OCI-LY1 (cell line): ENCODE results near the gene PDE4D.

ENCODE experiments used
- H2AFZ ChIP-seq: fragments of 200-600 bp; sonication (generic), shearing (Covaris generic); 2 replicates; pipeline ENCODE4 v1.6.0; 2014; ENCODE audit warnings: antibody characterized with exemption, mild to moderate bottlenecking, low read length
- H3F3A ChIP-seq: fragments of 200-600 bp; sonication (generic), shearing (Covaris generic); 2 replicates; pipeline ENCODE4 v1.6.0; 2014; ENCODE audit warnings: mild to moderate bottlenecking, antibody characterized with exemption, low read length, moderate library complexity; ENCODE audit not compliant: insufficient read depth
- H3K27ac ChIP-seq: fragments of 200-600 bp; sonication (generic); 2 replicates; pipeline ENCODE4 v1.5.1; 2014; ENCODE audit warnings: low read length, mixed run types, mild to moderate bottlenecking, low read depth; ENCODE audit not compliant: poor library complexity, severe bottlenecking
- H3K27me3 ChIP-seq: fragments of 200-600 bp; sonication (generic); 2 replicates; pipeline ENCODE4 v1.6.0; 2014; ENCODE audit warnings: antibody characterized with exemption, mild to moderate bottlenecking, low read length, moderate library complexity; ENCODE audit not compliant: insufficient read depth
- H3K36me3 ChIP-seq: fragments of 200-600 bp; sonication (generic); 2 replicates; pipeline ENCODE4 v1.6.1; 2014; ENCODE audit warnings: mild to moderate bottlenecking, antibody characterized with exemption, low read length, moderate library complexity, mixed read lengths; ENCODE audit not compliant: insufficient read depth
- H3K4me1 ChIP-seq: fragments of 200-600 bp; sonication (generic); 2 replicates; pipeline ENCODE4 v1.5.1; 2014; ENCODE audit warnings: mild to moderate bottlenecking, low read length, moderate library complexity; ENCODE audit not compliant: insufficient read depth, severe bottlenecking
- H3K4me2 ChIP-seq: fragments of 200-600 bp; sonication (generic), shearing (Covaris generic); 2 replicates; pipeline ENCODE4 v1.6.1; 2014; ENCODE audit warnings: low read length
- H3K4me3 ChIP-seq: fragments of 200-600 bp; sonication (generic); 2 replicates; pipeline ENCODE4 v1.5.1; 2014; ENCODE audit warnings: low read length, low read depth, mild to moderate bottlenecking, mixed read lengths; ENCODE audit not compliant: poor library complexity, severe bottlenecking
- H3K79me2 ChIP-seq: fragments of 200-600 bp; shearing (Covaris generic); 2 replicates; pipeline ENCODE4 v1.6.1; 2016; ENCODE audit warnings: mixed run types, low read length, mixed read lengths; ENCODE audit not compliant: insufficient read depth
- H3K9ac ChIP-seq: fragments of 200-600 bp; sonication (generic), shearing (Covaris generic); 2 replicates; pipeline ENCODE4 v1.6.1; 2014; ENCODE audit warnings: mild to moderate bottlenecking, low read length, mixed read lengths
- H3K9me2 ChIP-seq: fragments of 200-600 bp; sonication (generic), shearing (Covaris generic); 2 replicates; pipeline ENCODE4 v1.6.1; 2014; ENCODE audit warnings: low read depth, mild to moderate bottlenecking, low read length, mixed read lengths
- H3K9me3 ChIP-seq: fragments of 200-600 bp; shearing (Covaris generic); 2 replicates; pipeline ENCODE4 v1.6.1; 2014; ENCODE audit warnings: low read length, mixed read lengths
- H4K20me1 ChIP-seq: fragments of 200-600 bp; sonication (generic), shearing (Covaris generic); 2 replicates; pipeline ENCODE4 v1.6.0; 2016; ENCODE audit warnings: mild to moderate bottlenecking, low read length; ENCODE audit not compliant: insufficient read depth
- CTCF ChIP-seq: fragments of 200-600 bp; sonication (generic), shearing (Covaris generic); IDR thresholded peaks from 2 replicates; pipeline ENCODE4 v1.5.1; 2017; ENCODE audit warnings: mild to moderate bottlenecking, antibody characterized with exemption, low read length, moderate library complexity, mixed read lengths
- EZH2 ChIP-seq: fragments of 200-600 bp; sonication (generic), shearing (Covaris generic); IDR thresholded peaks from 2 replicates; pipeline ENCODE4 v1.8.0; 2017; ENCODE audit warnings: borderline replicate concordance, mixed run types, mild to moderate bottlenecking, antibody characterized with exemption, low read length, moderate library complexity, mixed read lengths

The PDE4D gene

GRCh38 chr5:58968350-58968749 is 925.2 kb downstream of the PDE4D start:
- Histone ChIP-seq H2AFZ (no peak overlapping the region), H3K36me3 (no peaks in the 10 kb centered on the region), H4K20me1 (no peaks in the 10 kb centered on the region), H3K9ac (no peak overlapping the region), H3F3A (no peaks in the 10 kb centered on the region), H3K9me3 (no peaks in the 10 kb centered on the region), H3K4me3 (no peak overlapping the region), H3K27me3 (no peaks in the 10 kb centered on the region), H3K79me2 (no peaks in the 10 kb centered on the region), H3K4me2 (no peak overlapping the region), H3K9me2 (no peaks in the 10 kb centered on the region), H3K27ac (no peak overlapping the region), H3K4me1 (no peaks in the 10 kb centered on the region)
- TF ChIP-seq EZH2 (no peak), CTCF (no peak)

GRCh38 chr5:58967597-58968281 is 925.8 kb downstream of the PDE4D start:
- no peak overlapping the region for H3K27ac ChIP-seq
- no peaks in the 10 kb centered on the region for H3F3A ChIP-seq
- no peak overlapping the region for H3K9ac ChIP-seq
- no peak overlapping the region for H2AFZ ChIP-seq
- H3K4me3 ChIP-seq, result no peak overlapping the region
- H3K9me3 ChIP-seq, result no peaks in the 10 kb centered on the region
- no peaks in the 10 kb centered on the region for H3K36me3 ChIP-seq
- H4K20me1 ChIP-seq, result no peaks in the 10 kb centered on the region
- TF ChIP-seq EZH2 (no peak), CTCF (no peak)
- H3K9me2 ChIP-seq, result no peaks in the 10 kb centered on the region
- H3K4me2 ChIP-seq, result no peak overlapping the region
- no peaks in the 10 kb centered on the region for H3K4me1 ChIP-seq
- no peaks in the 10 kb centered on the region for H3K79me2 ChIP-seq
- H3K27me3 ChIP-seq, result no peaks in the 10 kb centered on the region

GRCh38 chr5:58965677-58966414 is 927.7 kb downstream of the PDE4D start:
- no peak overlapping the region for H3K4me3 ChIP-seq
- no peaks in the 10 kb centered on the region for H3F3A ChIP-seq
- H3K9me3 ChIP-seq, result no peaks in the 10 kb centered on the region
- no peak overlapping the region for H3K9ac ChIP-seq
- no peaks in the 10 kb centered on the region for H3K79me2 ChIP-seq
- no peak overlapping the region for H3K4me2 ChIP-seq
- H3K9me2 ChIP-seq, result no peaks in the 10 kb centered on the region
- H3K4me1 ChIP-seq, result no peaks in the 10 kb centered on the region
- TF ChIP-seq EZH2 (no peak), CTCF (no peak)
- H3K27ac ChIP-seq, result no peak overlapping the region
- H3K27me3 ChIP-seq, result no peaks in the 10 kb centered on the region
- H2AFZ ChIP-seq, result no peak overlapping the region
- H3K36me3 ChIP-seq, result no peaks in the 10 kb centered on the region
- H4K20me1 ChIP-seq, result no peaks in the 10 kb centered on the region
